Measurements from ENCODE around the gene DDX54. TPM values are rescaled to one million over a fixed set of nuclear protein-coding genes. Genes with fewer than 3 reads are reported as not detected.

Gene DDX54
- total RNA-seq, 1 experiment from 2014 or later, result 83.0 TPM

DNA sequence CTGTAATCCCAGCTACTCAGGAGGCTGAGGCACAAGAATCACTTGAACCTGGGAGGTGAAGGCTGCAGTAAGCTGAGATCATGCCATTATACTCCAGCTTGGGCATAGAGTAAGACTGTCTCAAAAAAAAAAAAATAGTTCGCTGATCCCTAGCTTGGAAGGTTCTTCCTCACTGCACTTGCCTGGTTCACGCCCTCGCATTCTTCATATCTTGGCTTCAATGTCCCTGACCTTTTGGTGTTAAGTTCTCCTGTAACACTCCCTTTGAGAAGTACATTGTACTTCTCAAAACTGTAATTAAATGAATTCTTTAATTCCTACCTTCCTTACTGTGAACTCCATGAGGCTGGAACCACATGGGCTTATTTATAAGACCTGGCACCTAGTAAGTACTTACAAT is 19.5 kb upstream of the DDX54 start:
- peaks cover 0 to 6% of the 10 kb centered on the region in 2 experiments; a peak in 1 of 5 replicates for H3K9me3 Mint-ChIP-seq
- H2BK15ac ChIP-seq (ENCODE audit: low read depth, low read length), result no peak overlapping the region
- no peaks in the 10 kb centered on the region; the same call in 1 of the 2 replicates for H3K27me3 Mint-ChIP-seq (ENCODE audit: low read depth)
- no peaks in the 10 kb centered on the region for H3K27me3 ChIP-seq (ENCODE audit: insufficient read depth, low read length)
- no peaks in the 10 kb centered on the region for H3K23me2 ChIP-seq (ENCODE audit: insufficient read length, low read depth, low read length, poor library complexity, severe bottlenecking)
- no peaks in the 10 kb centered on the region for H3K79me2 ChIP-seq (ENCODE audit: insufficient read depth, low read length)
- H3K4me3 Mint-ChIP-seq, result no peak overlapping the region
- peaks cover 3% of the 10 kb centered on the region; the same call in 1 of the 2 replicates for H3K4me1 ChIP-seq (ENCODE audit: insufficient read depth, low read length)
- H3K4ac ChIP-seq (ENCODE audit: low read depth, low read length), result no peak overlapping the region
- no peaks in the 10 kb centered on the region for H3K79me1 ChIP-seq (ENCODE audit: insufficient read depth, low read depth, low read length, poor library complexity, severe bottlenecking)
- no peaks in the 10 kb centered on the region for H3K9me3 ChIP-seq (ENCODE audit: control insufficient read depth, low read depth, low read length)
- no peak overlapping the region for H2BK12ac ChIP-seq (ENCODE audit: insufficient read length, low read depth, low read length)
- no peak overlapping the region for H3K14ac ChIP-seq (ENCODE audit: insufficient read depth, low read length)
- no peak overlapping the region for H2BK120ac ChIP-seq (ENCODE audit: low read depth, low read length, poor library complexity, severe bottlenecking)
- H4K5ac ChIP-seq (ENCODE audit: insufficient read length, low read depth, low read length), result no peak overlapping the region
- no peak overlapping the region for H2BK5ac ChIP-seq (ENCODE audit: insufficient read length, low read length)
- no peak overlapping the region for H2BK20ac ChIP-seq (ENCODE audit: low read depth, low read length, poor library complexity, severe bottlenecking)
- TF ChIP-seq, protein P1, sequence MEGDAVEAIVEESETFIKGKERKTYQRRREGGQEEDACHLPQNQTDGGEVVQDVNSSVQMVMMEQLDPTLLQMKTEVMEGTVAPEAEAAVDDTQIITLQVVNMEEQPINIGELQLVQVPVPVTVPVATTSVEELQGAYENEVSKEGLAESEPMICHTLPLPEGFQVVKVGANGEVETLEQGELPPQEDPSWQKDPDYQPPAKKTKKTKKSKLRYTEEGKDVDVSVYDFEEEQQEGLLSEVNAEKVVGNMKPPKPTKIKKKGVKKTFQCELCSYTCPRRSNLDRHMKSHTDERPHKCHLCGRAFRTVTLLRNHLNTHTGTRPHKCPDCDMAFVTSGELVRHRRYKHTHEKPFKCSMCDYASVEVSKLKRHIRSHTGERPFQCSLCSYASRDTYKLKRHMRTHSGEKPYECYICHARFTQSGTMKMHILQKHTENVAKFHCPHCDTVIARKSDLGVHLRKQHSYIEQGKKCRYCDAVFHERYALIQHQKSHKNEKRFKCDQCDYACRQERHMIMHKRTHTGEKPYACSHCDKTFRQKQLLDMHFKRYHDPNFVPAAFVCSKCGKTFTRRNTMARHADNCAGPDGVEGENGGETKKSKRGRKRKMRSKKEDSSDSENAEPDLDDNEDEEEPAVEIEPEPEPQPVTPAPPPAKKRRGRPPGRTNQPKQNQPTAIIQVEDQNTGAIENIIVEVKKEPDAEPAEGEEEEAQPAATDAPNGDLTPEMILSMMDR (conservative IDR thresholded peaks at IDR 0.05), result no peak
- H3T11ph ChIP-seq (ENCODE audit: low read length), result no peak overlapping the region
- no peak overlapping the region for H4K91ac ChIP-seq (ENCODE audit: insufficient read length, low read depth, low read length)
- no peak overlapping the region for H2AK5ac ChIP-seq (ENCODE audit: insufficient read length, low read length)
- no peak overlapping the region for H3K23ac ChIP-seq (ENCODE audit: insufficient read length, low read depth, low read length)
- no peak overlapping the region for H4K8ac ChIP-seq (replicated peaks; ENCODE audit: insufficient read length, low read depth, low read length)
- H3K27ac Mint-ChIP-seq, result no peak overlapping the region
- H3K18ac ChIP-seq (ENCODE audit: insufficient read length, low read depth, low read length), result no peak overlapping the region
- no peak overlapping the region for H3K9ac ChIP-seq (ENCODE audit: extremely low read depth, insufficient read length, low read length)
- H3K56ac ChIP-seq (ENCODE audit: insufficient read length, low read depth, low read length), result no peak overlapping the region
- no peaks in the 10 kb centered on the region for H4K20me1 ChIP-seq (ENCODE audit: control insufficient read depth, insufficient read depth, insufficient read length)
- H3K4me1 Mint-ChIP-seq, result peaks cover 12 to 14% of the 10 kb centered on the region in 2 experiments
- no peak for DNase-seq
- H3K36me3 Mint-ChIP-seq (ENCODE audit: insufficient read depth in 1 of 3, low read depth in 3 of 3), result peaks cover 2 to 13% (median 6%) of the 10 kb centered on the region in 3 experiments; a peak in 6 of 7 replicates
- H3K4me2 ChIP-seq (ENCODE audit: insufficient read depth, insufficient read length, low read length), result no peak overlapping the region
- no CpG with 5 or more reads among the region's 3 CpGs for WGBS (ENCODE audit: extremely low coverage, insufficient read length, low lambda C conversion rate)
- no peak overlapping the region for H3K27ac ChIP-seq (ENCODE audit: insufficient read length, low read depth, low read length)
- no peak overlapping the region for H2AFZ ChIP-seq (ENCODE audit: low read length)
